CD4-positive, alpha-beta memory T cell (primary cell): ENCODE measurements around the gene RASD1. TPM values are rescaled to one million over a fixed set of nuclear protein-coding genes. Genes with fewer than 3 reads are reported as not detected.

ENCODE experiments used
- CTCF ChIA-PET: fragments of 350-600 bp; sonication (Branson Sonifier 250); formaldehyde crosslinking; loops from one replicate; lab custom pipeline; 2021; ENCODE audit warnings: inconsistent platforms; ENCODE audit not compliant: partially characterized antibody; lab: Charles Lee
- POLR2A ChIA-PET: fragments of 350-600 bp; sonication (Branson Sonifier 250); formaldehyde crosslinking; loops from one replicate; lab custom pipeline; 2021; ENCODE audit not compliant: partially characterized antibody; lab: Charles Lee
- DNase-seq, 5 donors: peaks; one replicate each; pipeline versions ENCODE4 v3.0.0 to v3.0.0-alpha.2; 2020 to 2022; ENCODE audit warnings: mixed read lengths in 1 of 5
- H3K27ac ChIP-seq: one replicate; pipeline ENCODE4 v1.7.0; 2013; ENCODE audit warnings: low read depth, low read length
- H3K27me3 ChIP-seq: 2 replicates; pipeline ENCODE4 v1.7.0; 2013; ENCODE audit warnings: mild to moderate bottlenecking, low read length, moderate library complexity; ENCODE audit not compliant: insufficient read depth
- H3K36me3 ChIP-seq: 2 replicates; pipeline ENCODE4 v1.7.0; 2013; ENCODE audit warnings: mild to moderate bottlenecking, low read length, moderate library complexity; ENCODE audit not compliant: insufficient read depth
- H3K4me1 ChIP-seq: 2 replicates; pipeline ENCODE4 v1.7.0; 2013; ENCODE audit warnings: mild to moderate bottlenecking, low read length, moderate library complexity; ENCODE audit not compliant: insufficient read depth
- H3K4me3 ChIP-seq, 2 donors: one replicate each; pipeline ENCODE4 v1.7.0; 2013; ENCODE audit warnings: low read length in 2 of 2, mild to moderate bottlenecking in 1 of 2
- H3K9me3 ChIP-seq, 2 donors: one replicate each; pipeline ENCODE4 v1.7.0; 2013; ENCODE audit warnings: low read length in 2 of 2, control low read depth in 1 of 2; ENCODE audit not compliant: control insufficient read depth in 1 of 2
- H3K27ac Mint-ChIP-seq, 7 donors: one replicate each; pipeline ENCODE4 v1.8.0; 2020 to 2021; ENCODE audit warnings: mixed read lengths in 7 of 7, mild to moderate bottlenecking in 6 of 7, inconsistent platforms in 3 of 7, moderate library complexity in 3 of 7
- H3K27me3 Mint-ChIP-seq, 2 donors: one replicate each; pipeline ENCODE4 v1.8.0; 2020 to 2021; ENCODE audit warnings: mixed read lengths in 2 of 2
- H3K36me3 Mint-ChIP-seq, 2 donors: one replicate each; pipeline ENCODE4 v1.8.0; 2020 to 2021; ENCODE audit warnings: mixed read lengths in 2 of 2, inconsistent platforms in 1 of 2, mild to moderate bottlenecking in 1 of 2
- H3K4me1 Mint-ChIP-seq, 4 donors: one replicate each; pipeline ENCODE4 v1.8.0; 2020 to 2021; ENCODE audit warnings: mixed read lengths in 4 of 4, mild to moderate bottlenecking in 1 of 4
- H3K4me3 Mint-ChIP-seq, 8 donors: one replicate each; pipeline ENCODE4 v1.8.0; 2020 to 2021; ENCODE audit warnings: mixed read lengths in 8 of 8, mild to moderate bottlenecking in 7 of 8, moderate library complexity in 6 of 8, inconsistent platforms in 3 of 8
- H3K9me3 Mint-ChIP-seq, 8 donors: one replicate each; pipeline ENCODE4 v1.8.0; 2020 to 2021; ENCODE audit warnings: mixed read lengths in 8 of 8, mild to moderate bottlenecking in 5 of 8, inconsistent platforms in 3 of 8, moderate library complexity in 1 of 8
- intact Hi-C: fragments of 100-400 bp; cut with micrococcal nuclease; formaldehyde crosslinking; loops from one replicate; pipeline ENCODE4 v1.15.1; 2023
- polyA plus RNA-seq, 2 donors: library from polyadenylated mRNA; unstranded; fragments of 300-500 nt; fragmentation: Illumina TruSeq; gene quantifications; one replicate each; pipeline ENCODE4 v1.2.3, GENCODE V29; 2021
- total RNA-seq, 2 experiments: library from RNA; stranded (reverse); gene quantifications; one replicate each; pipeline ENCODE4 v1.2.3, GENCODE V29; 2021

Gene RASD1
- total and polyA plus RNA-seq, 4 experiments from 2014 or later = 0.38 to 0.87 (median 0.65) TPM

DNA sequence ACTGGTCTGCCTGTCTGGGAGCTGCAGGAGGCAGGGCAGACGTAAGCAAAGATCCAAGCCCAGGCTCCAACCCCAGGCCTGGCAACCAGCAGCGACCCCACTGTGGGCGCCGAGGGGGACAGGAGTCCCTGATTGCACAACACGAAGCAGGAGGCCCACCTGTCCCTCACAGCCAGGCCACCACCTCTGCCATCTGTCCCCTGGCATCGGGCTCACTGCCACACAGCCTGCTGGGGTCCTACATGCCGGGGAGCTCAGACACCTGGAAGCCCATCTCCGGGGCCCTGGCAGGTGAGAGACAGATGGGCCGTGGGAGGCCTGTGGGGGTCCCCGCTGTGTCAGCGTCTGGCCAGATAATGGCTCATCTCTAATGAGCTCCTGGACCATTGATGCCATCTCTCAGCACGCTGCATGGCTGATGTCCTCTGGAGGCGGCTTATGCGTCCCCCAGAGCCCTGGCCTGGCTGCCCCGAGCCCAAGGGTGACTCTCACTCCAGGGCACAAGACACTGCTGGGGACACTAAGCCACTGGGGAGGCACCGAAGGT is 11.3 kb upstream of the RASD1 start:
- Histone ChIP-seq H3K4me1 (no peaks in the 10 kb centered on the region), H3K9me3 (no peaks in the 10 kb centered on the region), H3K36me3 (no peaks in the 10 kb centered on the region), H3K27me3 (no peaks in the 10 kb centered on the region), H3K27ac (no peak overlapping the region), H3K4me3 (no peak overlapping the region)
- Mint-ChIP-seq H3K36me3 (no peaks in the 10 kb centered on the region), H3K9me3 (no peaks in the 10 kb centered on the region), H3K27ac (no peak overlapping the region), H3K4me1 (peaks cover 0 to 10% (median 0%) of the 10 kb centered on the region in 4 donors), H3K4me3 (no peak overlapping the region), H3K27me3 (no peaks in the 10 kb centered on the region)
- POLR2A ChIA-PET = no interaction called here
- intact Hi-C loops = no loop called here
- DNase-seq = no peak
- CTCF ChIA-PET = interaction anchor here (1.6 kb wide), 1 partner anchor 11 kb away, joined by 7 read pairs; the partner anchor contains the start of gene RASD1

DNA sequence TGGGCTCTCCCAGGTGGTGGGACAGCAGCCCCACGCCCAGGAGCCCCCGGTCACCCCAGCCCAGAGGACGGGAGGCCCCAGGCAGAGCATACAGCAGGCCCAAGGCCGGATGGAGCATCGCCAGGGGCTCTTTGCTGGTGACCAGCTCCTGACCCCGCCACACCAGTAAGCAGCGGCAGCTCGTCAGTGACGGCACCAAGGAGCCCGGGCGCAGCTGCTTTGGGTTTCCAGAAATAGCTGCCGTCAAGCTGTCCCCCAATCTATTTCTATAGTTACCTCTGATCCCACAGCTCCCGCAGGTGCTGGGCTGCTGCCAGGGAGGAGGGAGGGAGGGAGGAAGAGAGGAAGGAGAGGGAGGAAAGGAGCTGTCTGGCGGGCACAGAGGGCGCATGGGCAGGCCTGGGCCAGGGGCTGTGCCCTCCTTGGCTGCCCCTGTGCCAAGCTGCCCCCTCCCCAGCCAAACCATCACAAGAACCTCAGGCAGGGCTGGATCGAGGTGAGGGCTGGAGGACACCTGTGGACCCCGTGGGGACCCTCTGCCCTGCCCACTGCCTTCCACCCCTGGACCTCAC is 10.8 kb upstream of the RASD1 start:
- H3K4me1 ChIP-seq = no peaks in the 10 kb centered on the region
- H3K27me3 ChIP-seq = no peaks in the 10 kb centered on the region
- ChIA-PET CTCF (interaction anchor here (1.6 kb wide), 1 partner anchor 10 kb away, joined by 7 read pairs; the partner anchor contains the start of gene RASD1), POLR2A (no interaction called here)
- no peak overlapping the region for H3K4me3 Mint-ChIP-seq
- H3K36me3 ChIP-seq = no peaks in the 10 kb centered on the region
- H3K36me3 Mint-ChIP-seq = no peaks in the 10 kb centered on the region
- DNase-seq = no peak
- no peaks in the 10 kb centered on the region for H3K9me3 ChIP-seq
- H3K4me3 ChIP-seq = no peak overlapping the region
- H3K27ac Mint-ChIP-seq = no peak overlapping the region
- H3K27ac ChIP-seq = no peak overlapping the region
- intact Hi-C loops = no loop called here
- H3K4me1 Mint-ChIP-seq = peaks cover 0 to 10% (median 0%) of the 10 kb centered on the region in 4 donors
- peaks cover 0 to 1% of the 10 kb centered on the region in 2 donors for H3K27me3 Mint-ChIP-seq
- no peaks in the 10 kb centered on the region for H3K9me3 Mint-ChIP-seq

DNA sequence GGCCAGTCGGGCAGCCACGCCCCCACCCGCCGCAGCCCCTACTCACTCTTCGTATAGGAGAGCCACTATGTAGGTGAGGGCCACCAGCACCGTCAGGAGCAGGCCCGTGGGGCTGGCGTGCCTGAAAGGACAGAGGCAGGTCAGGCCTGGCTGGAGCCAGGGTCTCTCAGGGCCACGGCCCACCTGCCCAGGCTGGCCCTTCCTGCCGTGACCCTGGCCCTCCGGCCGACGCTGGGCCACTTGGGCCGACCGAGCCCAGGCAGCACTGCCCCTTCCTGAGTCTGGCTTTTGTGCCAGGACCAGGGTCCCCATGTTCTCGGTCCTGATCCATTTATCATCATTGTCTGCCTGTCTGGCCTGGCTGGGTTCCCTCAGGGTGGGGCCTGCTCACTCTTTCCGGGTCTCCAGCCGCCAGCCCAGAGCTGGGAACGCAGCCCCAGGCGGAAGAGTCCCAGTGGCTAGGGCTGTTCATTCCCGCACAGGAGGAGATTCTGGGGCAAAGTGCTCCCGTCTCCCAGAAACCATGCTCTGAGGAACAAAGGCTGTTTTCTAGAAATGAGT is 10.1 kb upstream of the RASD1 start:
- Histone ChIP-seq H3K27ac (no peak overlapping the region), H3K4me3 (no peak overlapping the region), H3K9me3 (no peaks in the 10 kb centered on the region), H3K36me3 (no peaks in the 10 kb centered on the region), H3K27me3 (no peaks in the 10 kb centered on the region), H3K4me1 (no peaks in the 10 kb centered on the region)
- intact Hi-C loops = no loop called here
- no peak overlapping the region for H3K4me3 Mint-ChIP-seq
- no peaks in the 10 kb centered on the region for H3K9me3 Mint-ChIP-seq
- no peaks in the 10 kb centered on the region for H3K36me3 Mint-ChIP-seq
- no peak overlapping the region for H3K27ac Mint-ChIP-seq
- ChIA-PET POLR2A (no interaction called here), CTCF (interaction anchor here (1.6 kb wide), 1 partner anchor 10 kb away, joined by 7 read pairs; the partner anchor contains the start of gene RASD1)
- peaks cover 0 to 10% (median 0%) of the 10 kb centered on the region in 4 donors for H3K4me1 Mint-ChIP-seq
- DNase-seq = no peak
- peaks cover 0 to 1% of the 10 kb centered on the region in 2 donors for H3K27me3 Mint-ChIP-seq

DNA sequence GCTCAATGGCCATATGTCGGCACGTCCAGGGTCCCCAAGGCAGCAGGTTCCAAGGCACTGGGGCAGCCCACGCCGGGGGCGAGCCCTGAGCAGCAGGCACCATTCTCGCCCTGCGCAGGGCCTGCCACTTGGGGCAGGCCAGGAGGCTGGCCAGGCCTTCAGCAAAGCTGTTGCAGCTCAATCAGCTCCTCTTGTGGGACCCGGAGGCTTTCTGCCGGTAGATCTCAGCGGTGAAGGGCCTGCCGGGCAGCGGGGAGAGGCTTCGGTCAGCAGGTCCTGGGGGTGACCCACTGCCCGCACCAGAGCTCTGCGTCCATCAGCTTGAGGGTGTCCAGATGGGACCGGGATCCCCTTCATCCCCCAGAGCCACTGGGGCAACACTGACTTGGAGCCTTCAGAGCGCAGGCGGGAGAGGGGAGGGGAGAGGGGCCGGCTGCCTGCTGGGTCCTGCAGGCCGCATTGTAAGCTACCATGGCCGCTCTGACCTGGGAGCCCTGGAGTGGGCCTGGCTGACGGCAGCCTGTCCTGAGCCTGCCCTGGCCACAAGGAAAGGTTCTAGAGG is 9.5 kb upstream of the RASD1 start:
- Histone ChIP-seq H3K36me3 (no peaks in the 10 kb centered on the region), H3K4me1 (no peaks in the 10 kb centered on the region), H3K9me3 (no peaks in the 10 kb centered on the region), H3K27me3 (no peaks in the 10 kb centered on the region), H3K27ac (no peak overlapping the region), H3K4me3 (no peak overlapping the region)
- POLR2A ChIA-PET = no interaction called here
- peaks cover 0 to 6% (median 0%) of the 10 kb centered on the region in 4 donors for H3K4me1 Mint-ChIP-seq
- DNase-seq = no peak
- no peaks in the 10 kb centered on the region for H3K9me3 Mint-ChIP-seq
- CTCF ChIA-PET = interaction anchor here (1.0 kb wide), 1 partner anchor 9 kb away, joined by 7 read pairs; the partner anchor contains the start of gene RASD1
- H3K36me3 Mint-ChIP-seq = no peaks in the 10 kb centered on the region
- H3K27ac Mint-ChIP-seq = no peak overlapping the region
- intact Hi-C loops = no loop called here
- peaks cover 0 to 1% of the 10 kb centered on the region in 2 donors for H3K27me3 Mint-ChIP-seq
- no peak overlapping the region for H3K4me3 Mint-ChIP-seq

DNA sequence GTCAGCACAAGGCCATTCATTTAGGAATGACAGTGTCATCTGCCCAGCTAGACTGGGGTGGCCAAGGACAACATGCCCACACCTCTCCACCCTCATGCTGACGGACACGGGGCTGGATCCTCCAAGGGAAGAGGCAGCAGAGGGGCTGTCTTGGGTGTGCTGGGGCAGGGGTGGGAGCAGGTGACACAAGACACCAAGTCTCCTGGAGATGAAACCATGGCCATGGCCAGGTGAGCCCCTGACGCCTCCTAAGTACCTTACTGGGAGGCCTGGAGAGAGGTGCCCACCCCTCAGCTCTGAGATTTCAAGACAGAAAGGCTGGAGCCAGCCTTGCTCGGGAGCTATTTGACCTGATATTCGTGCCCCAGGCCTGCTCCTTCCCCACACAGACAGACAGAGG is 9.0 kb upstream of the RASD1 start:
- Mint-ChIP-seq H3K9me3 (no peaks in the 10 kb centered on the region), H3K27me3 (peaks cover 0 to 1% of the 10 kb centered on the region in 2 donors), H3K27ac (no peak overlapping the region), H3K4me1 (peaks cover 0 to under 1% (median 0%) of the 10 kb centered on the region in 4 donors), H3K36me3 (no peaks in the 10 kb centered on the region), H3K4me3 (no peak overlapping the region)
- POLR2A ChIA-PET = no interaction called here
- H3K4me3 ChIP-seq = no peak overlapping the region
- H3K9me3 ChIP-seq = no peaks in the 10 kb centered on the region
- intact Hi-C loops = no loop called here
- CTCF ChIA-PET = interaction anchor here (1.0 kb wide), 1 partner anchor 9 kb away, joined by 7 read pairs; the partner anchor contains the start of gene RASD1
- H3K36me3 ChIP-seq = no peaks in the 10 kb centered on the region
- no peaks in the 10 kb centered on the region for H3K4me1 ChIP-seq
- DNase-seq = no peak
- no peak overlapping the region for H3K27ac ChIP-seq
- H3K27me3 ChIP-seq = no peaks in the 10 kb centered on the region

DNA sequence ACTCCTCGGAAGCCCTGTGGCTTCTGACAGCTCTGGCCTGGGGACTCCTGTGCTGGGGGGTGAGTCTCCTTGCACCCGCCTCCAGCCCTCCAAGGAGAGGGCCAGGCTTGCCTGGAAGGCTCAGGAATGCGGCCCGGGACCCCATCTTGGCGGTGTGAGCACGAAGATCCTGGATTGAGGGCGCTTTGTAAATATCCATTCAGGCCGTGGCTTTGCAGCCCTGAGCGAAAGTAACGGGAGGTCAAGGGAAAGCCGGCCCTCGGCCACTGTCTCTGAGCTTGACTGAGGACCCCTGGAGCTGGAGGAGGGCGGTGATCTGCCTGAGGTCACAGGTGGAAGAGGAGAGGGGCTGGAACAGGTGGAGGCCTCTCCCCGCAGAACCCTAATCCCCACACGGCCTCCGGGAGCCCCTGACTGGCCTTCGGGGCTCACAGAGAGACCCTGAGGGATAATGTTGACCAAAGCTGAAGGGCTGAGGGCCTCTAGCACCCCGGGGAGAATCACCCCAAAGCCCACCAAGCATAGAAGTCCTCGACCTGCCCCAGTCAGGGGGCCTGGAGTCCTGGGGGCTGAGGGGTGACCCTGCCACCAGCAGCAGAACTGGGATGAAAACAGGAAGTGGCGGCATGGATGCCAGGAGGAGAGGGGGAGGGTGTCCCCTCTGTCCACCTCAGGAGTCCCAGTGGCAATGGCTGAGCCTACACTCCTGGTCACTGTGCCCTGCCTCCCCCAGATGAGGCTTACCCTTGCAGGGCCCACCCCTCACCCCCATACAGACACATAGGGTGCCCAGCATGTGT is 8.3 kb upstream of the RASD1 start:
- intact Hi-C loops = no loop called here
- Mint-ChIP-seq H3K9me3 (no peaks in the 10 kb centered on the region), H3K4me3 (no peak overlapping the region), H3K27me3 (peaks cover 0 to 1% of the 10 kb centered on the region in 2 donors), H3K4me1 (no peaks in the 10 kb centered on the region), H3K36me3 (no peaks in the 10 kb centered on the region), H3K27ac (no peak overlapping the region)
- Histone ChIP-seq H3K4me1 (no peaks in the 10 kb centered on the region), H3K27me3 (no peaks in the 10 kb centered on the region), H3K4me3 (no peak overlapping the region), H3K27ac (no peak overlapping the region), H3K36me3 (no peaks in the 10 kb centered on the region), H3K9me3 (no peaks in the 10 kb centered on the region)
- ChIA-PET POLR2A (no interaction called here), CTCF (interaction anchor here (1.0 kb wide), 1 partner anchor 8 kb away, joined by 7 read pairs; the partner anchor contains the start of gene RASD1)
- DNase-seq = no peak
